ENCODE measurements around the gene HVCN1.

DNA sequence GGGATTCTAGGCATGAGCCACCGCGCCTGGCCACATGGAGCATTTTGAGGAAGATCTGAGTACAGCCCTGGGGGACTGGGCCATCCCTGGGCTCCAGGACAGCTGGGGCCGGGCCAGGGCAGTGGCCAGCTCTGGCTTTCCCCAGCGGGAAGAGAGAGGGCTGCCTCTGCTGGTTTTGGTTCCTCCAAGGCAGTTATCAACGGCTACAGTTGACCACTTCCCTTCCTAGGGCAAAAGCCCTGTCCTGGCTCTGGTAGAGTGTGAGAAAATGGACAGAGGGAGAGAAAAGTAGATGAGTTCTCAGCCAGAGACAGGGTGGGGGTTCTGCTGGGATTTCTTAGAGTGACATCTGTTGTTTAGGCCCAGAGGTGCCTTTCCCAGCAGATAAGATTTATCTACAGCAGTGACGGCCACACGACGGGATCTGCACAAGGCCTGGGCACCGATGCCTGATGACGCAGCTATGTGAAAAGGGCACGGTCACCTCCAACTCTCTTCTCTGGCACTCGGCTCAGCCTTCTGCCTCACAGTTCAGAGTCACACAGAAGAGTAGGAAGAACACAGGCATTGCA, 5.5 kb upstream of the HVCN1 start:
- no peak for TF ChIP-seq POLR2AphosphoS5 (IDR thresholded peaks at IDR 0.05; ENCODE audit: low read depth, low read length)
- TF ChIP-seq EP300 (IDR thresholded peaks at IDR 0.05; ENCODE audit: borderline replicate concordance in 1 of 2, low read depth in 2 of 2, low read length in 2 of 2): no peak
- TF ChIP-seq, protein P1, sequence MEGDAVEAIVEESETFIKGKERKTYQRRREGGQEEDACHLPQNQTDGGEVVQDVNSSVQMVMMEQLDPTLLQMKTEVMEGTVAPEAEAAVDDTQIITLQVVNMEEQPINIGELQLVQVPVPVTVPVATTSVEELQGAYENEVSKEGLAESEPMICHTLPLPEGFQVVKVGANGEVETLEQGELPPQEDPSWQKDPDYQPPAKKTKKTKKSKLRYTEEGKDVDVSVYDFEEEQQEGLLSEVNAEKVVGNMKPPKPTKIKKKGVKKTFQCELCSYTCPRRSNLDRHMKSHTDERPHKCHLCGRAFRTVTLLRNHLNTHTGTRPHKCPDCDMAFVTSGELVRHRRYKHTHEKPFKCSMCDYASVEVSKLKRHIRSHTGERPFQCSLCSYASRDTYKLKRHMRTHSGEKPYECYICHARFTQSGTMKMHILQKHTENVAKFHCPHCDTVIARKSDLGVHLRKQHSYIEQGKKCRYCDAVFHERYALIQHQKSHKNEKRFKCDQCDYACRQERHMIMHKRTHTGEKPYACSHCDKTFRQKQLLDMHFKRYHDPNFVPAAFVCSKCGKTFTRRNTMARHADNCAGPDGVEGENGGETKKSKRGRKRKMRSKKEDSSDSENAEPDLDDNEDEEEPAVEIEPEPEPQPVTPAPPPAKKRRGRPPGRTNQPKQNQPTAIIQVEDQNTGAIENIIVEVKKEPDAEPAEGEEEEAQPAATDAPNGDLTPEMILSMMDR (IDR thresholded peaks at IDR 0.05; ENCODE audit: control extremely low read depth in 1 of 3, insufficient read depth in 1 of 3, low read depth in 1 of 3, low read length in 3 of 3): no peak
- TF ChIP-seq TAF1 (IDR thresholded peaks at IDR 0.05; ENCODE audit: low read depth, low read length): no peak
- no peak for TF ChIP-seq CEBPB (IDR thresholded peaks at IDR 0.05; ENCODE audit: low read depth, low read length)
- no peak for TF ChIP-seq ATF2 (IDR thresholded peaks at IDR 0.05; ENCODE audit: low read length)
- TF ChIP-seq TCF12 (IDR thresholded peaks at IDR 0.05; ENCODE audit: low read depth, low read length): no peak
- no peak for TF ChIP-seq CHD2 (IDR thresholded peaks at IDR 0.05; ENCODE audit: low read length)
- no peak for TF ChIP-seq ASH2L (IDR thresholded peaks at IDR 0.05; ENCODE audit: low read length)

Measured in H1 (cell line).